Measurements from ENCODE around the gene LAMB4. TPM values are rescaled to one million over a fixed set of nuclear protein-coding genes. Genes with fewer than 3 reads are reported as not detected.

LAMB4 gene
- total RNA-seq, 6 experiments from 2014 or later: not detected

DNA sequence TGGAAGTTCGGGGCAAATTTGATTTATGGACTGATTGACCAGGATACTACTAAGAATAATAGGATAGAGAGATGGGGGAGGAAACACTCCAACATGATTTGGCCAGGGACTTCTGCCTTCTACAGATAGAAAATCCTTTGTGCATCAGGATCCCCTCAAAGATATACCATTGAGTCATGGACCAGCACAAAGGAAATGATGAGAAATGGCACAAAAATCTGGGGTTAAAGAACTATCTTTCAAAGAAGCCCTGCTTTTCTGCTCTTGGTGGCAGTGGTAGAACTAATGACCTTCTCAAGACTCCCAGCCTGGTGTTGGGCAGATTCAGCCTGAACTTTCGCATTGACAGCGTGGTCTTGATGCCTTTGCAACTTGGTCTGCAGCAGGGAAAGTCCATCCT, 99.6 kb downstream of the LAMB4 start:
- 76% methylated on average over 2 of the region's 3 CpGs for WGBS (ENCODE audit: insufficient coverage, low coverage, low lambda C conversion rate, missing lambda C conversion rate)
- Histone ChIP-seq H3K4me3 (no peak overlapping the region), H3K36me3 (no peaks in the 10 kb centered on the region), H3K27ac (no peak overlapping the region), H3K4me1 (no peaks in the 10 kb centered on the region), H3K27me3 (no peaks in the 10 kb centered on the region), H3K9me3 (no peaks in the 10 kb centered on the region)
- DNase-seq (no peak), ATAC-seq (no peak)
- intact Hi-C loops (cut with DNase I): no loop called here
- TF ChIP-seq POLR2A (IDR thresholded peaks at IDR 0.05): no peak

DNA sequence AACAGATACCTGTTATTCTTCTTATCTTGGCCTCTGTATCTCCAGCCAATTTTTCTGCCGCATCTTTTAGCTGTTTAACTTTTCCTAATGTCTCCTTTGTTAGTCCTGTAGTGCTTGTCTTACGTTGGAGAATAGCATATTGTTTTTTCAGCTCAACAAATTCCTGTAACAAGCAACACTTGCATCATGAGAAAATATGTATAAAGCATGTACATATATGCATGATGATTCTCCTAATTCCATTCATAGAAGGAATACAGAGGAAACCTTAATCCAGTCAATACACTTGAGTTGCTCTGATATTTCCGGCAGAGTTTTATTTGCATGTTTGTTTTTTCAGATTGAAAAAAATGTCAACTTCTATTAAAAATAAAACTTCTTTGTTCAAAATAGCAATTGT, 101.1 kb downstream of the LAMB4 start:
- H3K9me3 ChIP-seq: no peaks in the 10 kb centered on the region
- 84% methylated on average over 3 of the region's 3 CpGs for WGBS (ENCODE audit: insufficient coverage, low coverage, low lambda C conversion rate, missing lambda C conversion rate)
- H3K4me1 ChIP-seq: no peaks in the 10 kb centered on the region
- no peaks in the 10 kb centered on the region for H3K27me3 ChIP-seq
- ATAC-seq (no peak), DNase-seq (no peak)
- H3K36me3 ChIP-seq: no peaks in the 10 kb centered on the region
- H3K4me3 ChIP-seq: no peak overlapping the region
- no peak for TF ChIP-seq POLR2A (IDR thresholded peaks at IDR 0.05)
- TF ChIP-seq, protein P1, sequence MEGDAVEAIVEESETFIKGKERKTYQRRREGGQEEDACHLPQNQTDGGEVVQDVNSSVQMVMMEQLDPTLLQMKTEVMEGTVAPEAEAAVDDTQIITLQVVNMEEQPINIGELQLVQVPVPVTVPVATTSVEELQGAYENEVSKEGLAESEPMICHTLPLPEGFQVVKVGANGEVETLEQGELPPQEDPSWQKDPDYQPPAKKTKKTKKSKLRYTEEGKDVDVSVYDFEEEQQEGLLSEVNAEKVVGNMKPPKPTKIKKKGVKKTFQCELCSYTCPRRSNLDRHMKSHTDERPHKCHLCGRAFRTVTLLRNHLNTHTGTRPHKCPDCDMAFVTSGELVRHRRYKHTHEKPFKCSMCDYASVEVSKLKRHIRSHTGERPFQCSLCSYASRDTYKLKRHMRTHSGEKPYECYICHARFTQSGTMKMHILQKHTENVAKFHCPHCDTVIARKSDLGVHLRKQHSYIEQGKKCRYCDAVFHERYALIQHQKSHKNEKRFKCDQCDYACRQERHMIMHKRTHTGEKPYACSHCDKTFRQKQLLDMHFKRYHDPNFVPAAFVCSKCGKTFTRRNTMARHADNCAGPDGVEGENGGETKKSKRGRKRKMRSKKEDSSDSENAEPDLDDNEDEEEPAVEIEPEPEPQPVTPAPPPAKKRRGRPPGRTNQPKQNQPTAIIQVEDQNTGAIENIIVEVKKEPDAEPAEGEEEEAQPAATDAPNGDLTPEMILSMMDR (IDR thresholded peaks at IDR 0.05): no peak
- no peak overlapping the region for H3K27ac ChIP-seq
- intact Hi-C loops (cut with DNase I): no loop called here

DNA sequence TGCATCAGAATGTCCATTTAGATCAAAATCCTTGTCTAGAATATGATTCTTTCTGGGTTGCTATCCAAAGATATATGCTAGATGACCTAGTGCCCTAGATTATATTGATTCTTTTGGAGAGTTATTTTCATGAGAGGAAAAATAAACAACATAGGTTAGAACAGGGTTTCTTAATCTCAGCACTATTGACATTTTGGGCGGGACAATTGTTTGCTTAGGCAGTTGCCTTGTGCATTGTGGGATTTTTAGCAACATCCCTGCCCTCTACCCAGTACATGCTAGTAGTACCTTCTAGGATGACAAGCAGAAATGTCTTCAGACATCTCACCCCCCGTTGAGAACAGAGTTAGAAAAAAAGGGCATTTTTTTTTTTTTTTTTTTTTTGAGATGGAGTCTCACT, 102.0 kb downstream of the LAMB4 start:
- H3K27ac ChIP-seq: no peak overlapping the region
- WGBS (ENCODE audit: insufficient coverage, low coverage, low lambda C conversion rate, missing lambda C conversion rate): 41% methylated on average over 2 of the region's 2 CpGs
- peak; percentile 76 to 97 (median 92) for ATAC-seq
- intact Hi-C loops (cut with DNase I): no loop called here
- no peaks in the 10 kb centered on the region for H3K36me3 ChIP-seq
- DNase-seq: peak in 1 of 3 donors; percentile 50
- no peaks in the 10 kb centered on the region for H3K27me3 ChIP-seq
- no peak for TF ChIP-seq POLR2A (IDR thresholded peaks at IDR 0.05)
- TF ChIP-seq, protein P1 (IDR thresholded peaks at IDR 0.05): no peak
- H3K9me3 ChIP-seq: no peaks in the 10 kb centered on the region
- no peak overlapping the region for H3K4me3 ChIP-seq
- no peaks in the 10 kb centered on the region for H3K4me1 ChIP-seq

DNA sequence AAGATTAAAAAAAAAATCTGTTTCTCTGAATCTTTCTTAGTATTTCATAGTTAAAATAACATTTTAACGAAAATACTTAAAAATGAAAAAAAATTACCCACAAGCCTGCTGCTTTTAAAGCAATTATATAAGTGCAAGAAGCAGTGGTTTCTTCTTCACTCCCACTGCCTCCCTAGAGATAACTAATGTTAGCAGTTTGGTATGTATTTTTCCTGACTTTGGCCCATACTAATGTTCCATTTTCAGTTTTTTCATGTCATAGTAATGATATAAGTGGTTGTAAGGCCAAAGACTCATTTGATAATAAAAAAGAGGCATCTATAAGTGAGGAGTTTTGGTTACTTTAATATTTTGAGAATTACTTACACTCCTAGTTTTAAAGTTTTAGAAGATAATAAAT, 102.9 kb downstream of the LAMB4 start:
- H3K4me1 ChIP-seq: no peaks in the 10 kb centered on the region
- H3K9me3 ChIP-seq: no peaks in the 10 kb centered on the region
- H3K27me3 ChIP-seq: no peaks in the 10 kb centered on the region
- H3K36me3 ChIP-seq: no peaks in the 10 kb centered on the region
- no peak for DNase-seq
- H3K27ac ChIP-seq: no peak overlapping the region
- H3K4me3 ChIP-seq: no peak overlapping the region
- intact Hi-C loops (cut with DNase I): no loop called here
- ATAC-seq: no peak
- TF ChIP-seq POLR2A (IDR thresholded peaks at IDR 0.05): no peak
- TF ChIP-seq, protein P1 (IDR thresholded peaks at IDR 0.05): no peak
- 52% methylated on average over 1 of the region's 1 CpG for WGBS (ENCODE audit: insufficient coverage, low coverage, low lambda C conversion rate, missing lambda C conversion rate)

DNA sequence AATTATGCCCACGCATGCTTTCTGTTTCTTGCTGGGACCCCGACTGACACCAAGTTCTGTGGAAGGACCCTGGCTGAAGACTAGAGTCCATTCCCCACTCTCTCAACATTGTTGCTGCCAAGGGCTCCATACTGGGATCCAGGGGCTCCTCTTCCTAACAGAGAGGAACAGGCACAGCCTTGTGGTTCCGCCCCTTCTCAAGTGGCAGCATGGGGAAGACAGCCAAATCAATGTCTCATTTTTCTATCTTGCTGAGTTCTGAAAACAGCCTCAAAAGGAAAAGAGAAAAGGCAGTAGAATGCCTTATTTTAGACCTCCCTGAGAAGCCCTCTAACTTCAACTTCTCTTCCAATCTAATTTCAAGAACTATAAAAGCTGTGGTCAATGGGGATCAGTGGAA, 103.5 kb downstream of the LAMB4 start:
- DNase-seq (no peak), ATAC-seq (no peak)
- H3K9me3 ChIP-seq: no peaks in the 10 kb centered on the region
- no peak overlapping the region for H3K27ac ChIP-seq
- no peaks in the 10 kb centered on the region for H3K36me3 ChIP-seq
- intact Hi-C loops (cut with DNase I): no loop called here
- TF ChIP-seq, protein P1 (IDR thresholded peaks at IDR 0.05): no peak
- TF ChIP-seq POLR2A (IDR thresholded peaks at IDR 0.05): no peak
- WGBS (ENCODE audit: insufficient coverage, low coverage, low lambda C conversion rate, missing lambda C conversion rate): 93% methylated on average over 3 of the region's 3 CpGs
- no peaks in the 10 kb centered on the region for H3K27me3 ChIP-seq
- H3K4me3 ChIP-seq: no peak overlapping the region
- H3K4me1 ChIP-seq: no peaks in the 10 kb centered on the region
